ENCODE measurements around the gene CSMD2.

The CSMD2 gene

DNA sequence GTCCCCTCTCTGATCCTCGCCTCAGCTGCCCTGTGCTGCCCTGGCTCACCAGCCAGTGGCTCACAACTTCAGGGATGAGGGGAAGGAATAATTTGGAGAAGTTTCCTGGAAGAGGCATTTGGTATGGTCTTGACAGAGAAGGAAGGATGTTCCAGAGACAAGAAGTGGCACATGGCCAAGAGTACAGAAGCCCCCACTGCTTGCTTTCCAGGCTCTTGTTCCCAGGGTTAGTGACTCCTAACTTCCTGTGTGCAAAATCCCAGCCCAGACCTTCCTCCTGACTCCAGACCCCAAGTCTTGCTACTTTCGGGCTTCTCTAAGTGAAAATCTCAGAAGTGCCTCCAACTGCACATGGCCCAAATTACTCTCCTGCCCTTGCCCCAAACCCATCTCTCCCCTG, 215.5 kb downstream of the CSMD2 start:
- DNase-seq, result no peak

GRCh38 chr1:33948291-33948690, 216.7 kb downstream of the CSMD2 start:
- DNase-seq, result no peak

DNA sequence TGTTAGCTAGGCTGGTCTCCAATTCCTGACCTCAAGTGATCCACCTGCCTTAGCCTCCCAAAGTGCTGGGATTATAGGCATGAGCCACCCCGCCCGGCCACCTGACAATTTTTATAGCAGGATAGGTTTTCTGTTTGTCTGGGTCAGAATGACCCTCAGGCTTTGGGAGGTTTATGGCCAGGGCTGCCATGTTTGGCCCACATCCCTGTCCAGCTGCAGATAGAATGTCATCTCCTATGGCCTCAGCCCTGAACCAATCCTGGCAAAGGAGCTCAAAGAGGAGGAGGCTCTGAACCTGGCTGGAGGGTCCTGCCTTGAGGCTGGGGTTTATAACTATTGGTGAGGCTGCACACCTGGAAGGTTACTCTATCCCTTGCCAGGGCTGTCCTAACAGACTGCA, 218.2 kb downstream of the CSMD2 start:
- DNase-seq, result no peak

DNA sequence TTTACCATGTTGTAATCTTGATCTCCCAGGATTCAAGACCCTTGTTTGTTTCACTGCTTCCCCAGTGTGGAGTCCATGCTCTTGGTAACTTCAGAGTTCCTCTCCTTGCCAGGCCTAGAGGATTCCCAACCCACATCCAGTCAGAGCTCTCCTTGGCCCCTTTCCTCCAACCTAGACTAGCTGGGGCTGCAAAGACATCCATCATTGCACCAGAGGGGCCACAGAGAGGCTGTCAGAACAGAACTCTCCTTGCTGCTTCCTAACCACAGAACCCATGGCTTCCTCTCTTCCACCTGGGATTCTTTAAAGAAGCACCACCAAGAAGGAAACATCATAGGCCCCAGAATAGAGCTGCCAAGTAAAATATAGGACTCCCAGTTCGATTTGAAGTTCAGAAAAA, 220.2 kb downstream of the CSMD2 start:
- no peak for DNase-seq

GRCh38 chr1:33943978-33944377, 221.1 kb downstream of the CSMD2 start:
- DNase-seq, result no peak

DNA sequence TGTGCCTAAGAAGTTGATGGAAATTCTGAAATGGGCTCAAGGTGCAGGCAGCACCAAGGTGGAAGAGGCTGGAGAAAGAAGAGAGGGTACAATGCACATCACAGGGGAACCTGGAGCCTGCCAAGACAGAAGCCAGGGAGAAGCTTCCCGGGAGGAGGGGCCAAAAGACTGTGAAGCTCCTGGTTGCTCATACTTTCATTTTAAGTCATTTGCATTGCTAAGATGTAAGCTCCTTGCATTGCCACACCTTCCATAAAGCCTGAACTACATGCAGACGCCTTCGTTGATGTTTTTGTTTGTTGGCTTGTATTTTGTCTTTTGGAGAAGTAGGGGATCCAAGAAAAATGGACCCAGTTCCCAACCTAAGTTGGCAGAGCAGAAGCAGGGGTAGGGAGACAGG, 232.2 kb downstream of the CSMD2 start:
- no peak for DNase-seq

- no peak for DNase-seq
Observed at GRCh38 chr1:33931111-33931475, 233.9 kb downstream of the CSMD2 start.

GRCh38 chr1:33930346-33931110, 234.5 kb downstream of the CSMD2 start:
- no peak for DNase-seq

DNA sequence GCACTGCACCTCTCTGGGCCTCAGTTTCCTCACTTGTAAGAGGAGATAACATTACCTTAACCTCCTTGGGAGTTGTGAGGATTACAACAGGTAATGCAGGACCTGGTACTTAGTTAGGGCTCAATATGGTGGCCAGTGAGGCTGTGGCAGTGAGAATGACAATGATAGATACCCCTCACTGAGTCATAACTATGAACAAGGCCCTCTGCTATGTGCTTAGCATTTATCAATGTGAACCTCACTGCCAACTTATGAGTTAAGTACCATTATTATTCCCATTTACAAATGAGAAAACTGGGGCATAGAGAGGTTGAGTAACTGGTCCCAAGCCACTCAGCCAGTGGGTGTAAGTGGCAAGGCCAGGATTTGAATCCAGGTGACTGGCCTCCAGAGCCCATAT, 236.8 kb downstream of the CSMD2 start:
- DNase-seq, result no peak

DNA sequence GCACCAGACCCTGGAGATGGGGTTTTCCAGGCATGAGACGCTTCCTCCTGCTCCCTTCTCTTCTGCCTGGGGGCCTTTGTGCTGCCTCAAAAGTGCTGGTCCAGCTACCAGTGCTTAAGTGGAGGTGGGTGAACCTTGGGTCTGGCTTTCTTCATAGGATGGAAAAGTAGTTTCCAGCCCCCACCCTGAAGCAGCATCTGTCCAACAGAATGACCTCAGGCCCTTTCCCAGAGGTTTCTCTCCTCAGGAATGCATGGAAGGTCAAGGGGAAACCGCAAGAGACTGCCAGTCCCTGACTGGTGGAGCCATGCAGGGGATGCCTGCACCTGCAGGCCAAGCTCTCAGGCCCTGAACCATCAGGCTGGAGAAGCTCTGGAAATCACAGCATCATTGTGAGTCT, 237.3 kb downstream of the CSMD2 start:
- no peak for DNase-seq

GRCh38 chr1:33925586-33925985, 239.4 kb downstream of the CSMD2 start:
- no peak for DNase-seq

GRCh38 chr1:33921281-33921680, 243.7 kb downstream of the CSMD2 start:
- DNase-seq, result no peak

DNA sequence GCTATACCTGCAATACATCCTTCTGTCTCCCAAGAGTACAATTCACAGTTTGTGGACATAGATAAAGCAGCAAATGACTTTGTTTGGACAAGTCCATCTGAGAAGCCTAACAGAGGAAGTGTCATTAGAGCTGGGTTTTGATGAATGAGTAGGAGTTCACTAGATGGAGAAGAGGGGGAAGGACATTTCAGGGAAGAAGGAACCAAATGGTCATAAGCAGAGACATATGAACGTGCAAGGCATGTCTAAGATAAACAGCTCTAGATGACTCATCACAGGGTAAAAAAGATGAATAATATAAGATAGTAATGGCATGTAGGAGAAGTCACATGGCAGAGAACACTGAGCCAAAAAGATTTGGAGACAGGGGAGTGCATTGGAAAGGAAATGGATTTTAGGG, 246.7 kb downstream of the CSMD2 start:
- DNase-seq, result no peak

DNA sequence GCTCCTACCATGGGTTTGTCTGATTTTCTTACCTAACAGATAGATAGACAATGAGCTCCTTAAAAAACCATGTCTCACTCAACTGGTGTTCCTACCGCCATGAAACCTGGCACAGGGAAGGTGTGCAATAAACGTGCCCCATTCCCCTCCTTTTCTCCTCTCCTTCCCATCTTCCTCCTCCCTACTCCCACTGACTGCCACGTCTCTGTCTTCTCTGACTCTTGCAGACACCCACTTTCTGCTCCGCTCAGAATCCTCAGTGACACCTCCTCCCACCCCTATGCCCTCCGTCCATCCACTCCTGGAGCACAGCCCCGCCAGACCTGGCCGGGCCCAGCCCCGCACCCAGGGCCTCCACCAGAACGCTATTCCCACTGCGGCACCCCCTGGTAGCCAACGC, 248.2 kb downstream of the CSMD2 start:
- DNase-seq, result no peak

DNA sequence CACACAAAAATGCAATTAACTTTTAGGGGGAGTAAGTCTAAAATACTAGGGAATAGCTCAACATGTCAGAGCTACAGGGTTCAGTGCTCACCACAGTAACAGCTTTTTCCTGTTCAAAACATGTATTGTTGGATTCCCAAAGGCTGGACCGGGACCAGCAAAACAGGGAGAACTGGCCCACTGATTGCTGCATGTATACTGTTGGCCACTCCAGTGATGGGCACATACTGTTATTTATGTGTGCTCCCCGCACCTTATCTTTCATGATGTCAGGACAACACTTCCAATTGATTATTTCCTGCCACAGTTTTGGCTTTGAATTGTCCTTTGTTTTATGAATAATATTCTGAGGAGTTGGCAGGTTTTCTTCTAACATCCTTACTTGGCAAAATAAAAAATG, 250.5 kb downstream of the CSMD2 start:
- no peak for DNase-seq

DNA sequence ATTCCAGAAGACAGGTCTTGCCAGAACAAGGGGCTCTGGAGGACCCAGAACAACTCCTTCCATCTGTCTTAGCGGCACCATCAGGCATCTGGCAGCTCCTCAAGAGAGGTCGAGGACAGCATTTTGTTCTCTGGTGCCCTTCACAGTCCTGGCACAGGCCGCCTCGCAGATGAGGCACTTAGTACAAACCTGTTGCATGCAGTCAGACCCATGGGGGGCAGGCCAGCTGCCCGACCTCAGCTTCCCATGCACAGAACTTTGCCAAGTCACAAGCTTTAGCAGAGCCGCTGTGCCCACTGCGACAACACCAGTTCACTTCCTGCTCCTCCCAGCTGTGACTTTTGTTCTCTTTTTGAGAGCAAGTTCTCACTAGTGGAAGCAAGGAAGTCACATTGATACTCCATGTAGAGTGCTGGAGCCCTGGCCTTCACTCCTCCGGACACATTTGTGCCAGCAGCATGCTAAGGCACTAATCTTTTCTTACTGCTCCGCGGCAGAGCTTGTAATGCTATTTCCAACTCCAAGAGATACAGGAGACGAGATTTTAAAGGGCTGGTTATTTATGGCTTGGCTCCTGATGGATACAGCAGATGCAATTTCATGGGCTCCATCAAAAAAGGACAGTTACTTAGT, 256.6 kb downstream of the CSMD2 start:
- DNase-seq, result no peak

GRCh38 chr1:33906156-33906555, 258.9 kb downstream of the CSMD2 start:
- DNase-seq, result no peak

- no peak for DNase-seq
Observed at GRCh38 chr1:33905241-33905640, 259.8 kb downstream of the CSMD2 start.

DNA sequence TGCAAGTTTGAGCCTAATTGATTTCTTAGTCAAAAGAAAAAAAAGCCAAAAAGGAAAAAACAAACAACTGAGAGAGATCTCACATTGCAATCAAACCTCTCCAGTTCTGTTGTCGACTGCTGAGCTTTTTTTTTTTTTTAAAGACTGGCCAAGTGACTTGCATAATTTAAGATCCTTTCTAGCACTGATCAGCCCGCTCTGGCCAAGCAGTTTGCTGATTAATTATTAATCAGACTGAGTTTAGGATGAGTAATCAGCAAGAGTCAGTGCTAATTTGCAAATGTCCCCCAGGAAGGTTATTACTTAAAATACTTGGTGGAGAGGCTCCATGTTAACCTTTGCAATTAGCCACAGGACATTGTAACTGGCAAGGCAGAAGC, 261.8 kb downstream of the CSMD2 start:
- DNase-seq, result no peak

GRCh38 chr1:33902486-33903209, 262.4 kb downstream of the CSMD2 start:
- no peak for DNase-seq

DNA sequence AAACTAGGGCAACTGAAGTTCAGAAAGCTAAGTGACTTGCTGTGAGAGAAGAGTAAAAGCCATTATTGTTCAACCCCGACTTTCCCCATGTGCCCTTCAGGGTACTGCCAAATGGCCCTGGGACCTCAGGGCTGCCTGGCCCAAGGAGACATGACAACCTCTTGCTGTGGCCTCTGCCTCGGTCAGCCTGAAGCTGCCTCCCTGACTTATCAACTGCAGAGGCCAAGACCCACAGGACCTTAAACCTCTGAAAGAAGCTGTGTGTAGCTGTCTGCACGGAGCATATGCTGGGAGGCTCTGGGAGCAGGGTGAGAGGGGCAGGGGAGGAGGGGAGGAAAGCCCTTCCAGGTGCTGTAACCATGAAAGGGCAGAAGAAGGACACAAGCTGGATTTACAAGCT, 265.3 kb downstream of the CSMD2 start:
- no peak for DNase-seq

GRCh38 chr1:33898881-33899280, 266.1 kb downstream of the CSMD2 start:
- no peak for DNase-seq

DNA sequence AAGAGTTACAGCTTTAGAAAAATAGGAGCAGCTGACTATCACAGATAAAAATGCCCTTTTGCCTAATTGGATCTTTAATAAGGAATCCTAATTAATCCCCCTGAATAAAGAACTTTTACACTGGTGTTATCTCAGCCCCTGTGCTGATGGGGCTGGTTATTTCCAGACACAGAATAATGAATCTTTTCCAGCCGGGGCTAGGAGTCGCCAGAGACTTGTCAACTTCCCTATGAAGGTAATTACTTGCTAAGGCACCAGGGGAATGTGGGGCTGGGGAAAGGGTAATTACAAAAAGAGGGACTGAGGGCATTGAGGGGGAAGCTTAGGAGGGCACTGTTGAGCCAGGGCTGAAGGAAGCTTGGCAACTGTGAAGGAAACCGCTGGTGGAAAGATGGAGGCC, 266.6 kb downstream of the CSMD2 start:
- DNase-seq, result no peak

DNA sequence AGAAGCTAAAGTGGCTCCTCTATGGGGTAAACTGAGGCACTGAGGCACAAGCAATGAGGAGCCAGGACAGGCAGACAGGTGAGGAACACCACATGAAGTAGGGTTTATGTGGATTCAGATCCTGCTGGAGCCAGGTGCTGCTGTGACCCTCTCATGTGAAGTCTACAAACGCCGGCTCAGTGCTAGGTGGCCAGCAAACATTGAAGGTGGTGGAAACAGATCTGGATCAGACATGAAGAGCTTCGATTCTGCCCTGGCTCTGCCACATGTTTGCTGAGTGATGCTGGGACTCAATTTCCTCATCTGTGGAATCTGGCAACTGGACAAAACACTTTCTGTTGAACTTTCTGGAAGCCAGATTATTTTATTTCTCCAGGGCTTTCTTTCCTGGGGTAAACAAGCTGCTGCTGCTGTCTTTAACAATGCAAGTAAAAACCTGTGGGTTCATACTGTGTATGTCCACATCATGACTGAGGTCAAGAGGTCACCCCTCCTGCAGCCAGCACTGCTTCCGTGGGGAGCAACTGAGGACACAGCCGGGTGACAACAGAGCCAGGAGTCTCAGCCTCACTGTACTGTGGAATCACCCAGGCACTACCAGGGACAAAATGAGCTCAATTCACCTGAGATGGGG, 267.8 kb downstream of the CSMD2 start:
- no peak for DNase-seq
